GM21786 (cell line): ENCODE results near the gene PLCB1.

Experiments
- ATAC-seq: cut with Tn5 transposase; IDR thresholded peaks from one replicate; pipeline ENCODE4 v1.9.1; 2021; ENCODE audit not compliant: unreplicated experiment

PLCB1 gene

GRCh38 chr20:8527998-8528723, 396.1 kb downstream of the PLCB1 start:
- peak; percentile 92 for ATAC-seq

GRCh38 chr20:8530022-8530421, 398.0 kb downstream of the PLCB1 start:
- no peak for ATAC-seq

- ATAC-seq = no peak
These were observed 400.1 kb downstream of the PLCB1 start for GRCh38 chr20:8532169-8532568.

- ATAC-seq = no peak
These were observed 402.5 kb downstream of the PLCB1 start for GRCh38 chr20:8534368-8535160.

GRCh38 chr20:8535403-8536261, 403.6 kb downstream of the PLCB1 start:
- ATAC-seq = no peak

GRCh38 chr20:8536262-8536618, 404.2 kb downstream of the PLCB1 start:
- no peak for ATAC-seq

- ATAC-seq = no peak
These were observed 408.4 kb downstream of the PLCB1 start for GRCh38 chr20:8540466-8540865.

GRCh38 chr20:8542110-8542486, 410.0 kb downstream of the PLCB1 start:
- no peak for ATAC-seq

- ATAC-seq = no peak
These were observed 413.1 kb downstream of the PLCB1 start for GRCh38 chr20:8545212-8545611.

- no peak for ATAC-seq
These were observed 415.1 kb downstream of the PLCB1 start for GRCh38 chr20:8547035-8547650.

GRCh38 chr20:8547968-8548588, 416.0 kb downstream of the PLCB1 start:
- ATAC-seq = no peak

GRCh38 chr20:8549192-8549591, 417.1 kb downstream of the PLCB1 start:
- ATAC-seq = no peak

- ATAC-seq = no peak
These were observed 425.6 kb downstream of the PLCB1 start for GRCh38 chr20:8557711-8558110.

- ATAC-seq = no peak
These were observed 430.3 kb downstream of the PLCB1 start for GRCh38 chr20:8562356-8562755.

GRCh38 chr20:8568075-8568474, 436.0 kb downstream of the PLCB1 start:
- no peak for ATAC-seq

GRCh38 chr20:8569766-8570165, 437.7 kb downstream of the PLCB1 start:
- no peak for ATAC-seq

GRCh38 chr20:8571611-8572010, 439.5 kb downstream of the PLCB1 start:
- ATAC-seq = no peak

- no peak for ATAC-seq
These were observed 441.6 kb downstream of the PLCB1 start for GRCh38 chr20:8573686-8574085.

- no peak for ATAC-seq
These were observed 443.0 kb downstream of the PLCB1 start for GRCh38 chr20:8575114-8575513.

- ATAC-seq = no peak
These were observed 446.2 kb downstream of the PLCB1 start for GRCh38 chr20:8578161-8578865.
